Calu3 (cell line): Measurements from ENCODE around the gene GTF2I. TPM values are rescaled to one million over a fixed set of nuclear protein-coding genes. Genes with fewer than 3 reads are reported as not detected.

Source experiments
- BruUV-seq: library from RNA; stranded (reverse); fragments of 400-500 nt; replicated peaks from 2 replicates; lab custom pipeline; 2021; lab: Mats Ljungman, UMichigan
- CTCF ChIA-PET: fragments of 300-600 bp; sonication (Branson Sonifier 250); formaldehyde crosslinking; loops from one replicate; lab custom pipeline; 2022; ENCODE audit warnings: antibody characterized with exemption; lab: Charles Lee
- DNase-seq: peaks from one replicate; pipeline ENCODE4 v3.0.0; 2022
- H3K27ac Mint-ChIP-seq: one replicate; pipeline ENCODE4 v1.8.0; 2022; ENCODE audit warnings: mixed read lengths; ENCODE audit not compliant: unreplicated experiment
- H3K27me3 Mint-ChIP-seq: one replicate; pipeline ENCODE4 v1.8.0; 2022; ENCODE audit warnings: mixed read lengths; ENCODE audit not compliant: unreplicated experiment
- H3K36me3 Mint-ChIP-seq: one replicate; pipeline ENCODE4 v1.8.0; 2022; ENCODE audit warnings: mild to moderate bottlenecking, moderate library complexity, mixed read lengths; ENCODE audit not compliant: insufficient read depth, unreplicated experiment
- H3K4me1 Mint-ChIP-seq: one replicate; pipeline ENCODE4 v1.8.0; 2022; ENCODE audit warnings: mild to moderate bottlenecking, low read depth, mixed read lengths; ENCODE audit not compliant: unreplicated experiment
- H3K4me3 Mint-ChIP-seq: one replicate; pipeline ENCODE4 v1.8.0; 2022; ENCODE audit warnings: mild to moderate bottlenecking, low read depth, moderate library complexity, mixed read lengths; ENCODE audit not compliant: unreplicated experiment
- H3K9me3 Mint-ChIP-seq: one replicate; pipeline ENCODE4 v1.8.0; 2022; ENCODE audit warnings: low read depth, mixed read lengths; ENCODE audit not compliant: unreplicated experiment
- intact Hi-C: fragments of 100-400 bp; cut with micrococcal nuclease; formaldehyde crosslinking; loops from one replicate; pipeline ENCODE4 v1.10.0; 2022; ENCODE audit not compliant: unreplicated experiment
- total RNA-seq: library from RNA; stranded (reverse); gene quantifications from 2 replicates; pipeline ENCODE4 v1.2.3, GENCODE V29; 2022
- TF ChIP-seq, protein P1 (sequence below): fragments of 200-600 bp; IDR thresholded peaks from one replicate; pipeline ENCODE4 v1.8.0; 2022; ENCODE audit warnings: antibody characterized with exemption; ENCODE audit not compliant: unreplicated experiment

Gene GTF2I
- total RNA-seq, 1 experiment from 2014 or later = 175 TPM

- CTCF ChIA-PET = interaction anchor here (0.7 kb wide), 1 partner anchor 133 kb away, joined by 3 read pairs; no protein-coding TSS in a partner anchor
- Mint-ChIP-seq H3K27ac (peak overlapping the region; percentile 16), H3K36me3 (peaks cover 42% of the 10 kb centered on the region), H3K27me3 (no peaks in the 10 kb centered on the region), H3K9me3 (no peaks in the 10 kb centered on the region), H3K4me1 (peaks cover 20% of the 10 kb centered on the region), H3K4me3 (no peak overlapping the region)
- DNase-seq = no peak
- intact Hi-C loops = no loop called here
- no TSS peak for BruUV-seq
- TF ChIP-seq, protein P1, sequence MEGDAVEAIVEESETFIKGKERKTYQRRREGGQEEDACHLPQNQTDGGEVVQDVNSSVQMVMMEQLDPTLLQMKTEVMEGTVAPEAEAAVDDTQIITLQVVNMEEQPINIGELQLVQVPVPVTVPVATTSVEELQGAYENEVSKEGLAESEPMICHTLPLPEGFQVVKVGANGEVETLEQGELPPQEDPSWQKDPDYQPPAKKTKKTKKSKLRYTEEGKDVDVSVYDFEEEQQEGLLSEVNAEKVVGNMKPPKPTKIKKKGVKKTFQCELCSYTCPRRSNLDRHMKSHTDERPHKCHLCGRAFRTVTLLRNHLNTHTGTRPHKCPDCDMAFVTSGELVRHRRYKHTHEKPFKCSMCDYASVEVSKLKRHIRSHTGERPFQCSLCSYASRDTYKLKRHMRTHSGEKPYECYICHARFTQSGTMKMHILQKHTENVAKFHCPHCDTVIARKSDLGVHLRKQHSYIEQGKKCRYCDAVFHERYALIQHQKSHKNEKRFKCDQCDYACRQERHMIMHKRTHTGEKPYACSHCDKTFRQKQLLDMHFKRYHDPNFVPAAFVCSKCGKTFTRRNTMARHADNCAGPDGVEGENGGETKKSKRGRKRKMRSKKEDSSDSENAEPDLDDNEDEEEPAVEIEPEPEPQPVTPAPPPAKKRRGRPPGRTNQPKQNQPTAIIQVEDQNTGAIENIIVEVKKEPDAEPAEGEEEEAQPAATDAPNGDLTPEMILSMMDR = no peak
Measured at GRCh38 chr7:74655324-74655723, 2.2 kb upstream of the GTF2I start.

- TF ChIP-seq, protein P1 = no peak
- CTCF ChIA-PET = interaction anchor here (0.7 kb wide), 1 partner anchor 133 kb away, joined by 3 read pairs; no protein-coding TSS in a partner anchor
- Mint-ChIP-seq H3K36me3 (peaks cover 48% of the 10 kb centered on the region), H3K4me1 (peaks cover 20% of the 10 kb centered on the region), H3K4me3 (peak overlapping the region; percentile 65), H3K27ac (peak overlapping the region; percentile 16), H3K9me3 (no peaks in the 10 kb centered on the region), H3K27me3 (no peaks in the 10 kb centered on the region)
- DNase-seq = no peak
- intact Hi-C loops = loop anchor here (2.0 kb wide), 1 partner anchor 21 kb away; no protein-coding TSS in a partner anchor
- BruUV-seq = no TSS peak
Measured at GRCh38 chr7:74655768-74656440, 1.6 kb upstream of the GTF2I start.

- CTCF ChIA-PET = no interaction called here
- BruUV-seq = no TSS peak
- no peaks in the 10 kb centered on the region for H3K9me3 Mint-ChIP-seq
- TF ChIP-seq, protein P1 = no peak
- intact Hi-C loops = loop anchor here (2.0 kb wide), 1 partner anchor 22 kb away; no protein-coding TSS in a partner anchor
- H3K4me1 Mint-ChIP-seq = peaks cover 24% of the 10 kb centered on the region
- H3K27ac Mint-ChIP-seq = peak overlapping the region; percentile 16
- H3K36me3 Mint-ChIP-seq = peaks cover 51% of the 10 kb centered on the region
- H3K4me3 Mint-ChIP-seq = peak overlapping the region; percentile 65
- peak; percentile 45 for DNase-seq
- no peaks in the 10 kb centered on the region for H3K27me3 Mint-ChIP-seq
Measured at GRCh38 chr7:74656441-74656836, 1.1 kb upstream of the GTF2I start.

DNA sequence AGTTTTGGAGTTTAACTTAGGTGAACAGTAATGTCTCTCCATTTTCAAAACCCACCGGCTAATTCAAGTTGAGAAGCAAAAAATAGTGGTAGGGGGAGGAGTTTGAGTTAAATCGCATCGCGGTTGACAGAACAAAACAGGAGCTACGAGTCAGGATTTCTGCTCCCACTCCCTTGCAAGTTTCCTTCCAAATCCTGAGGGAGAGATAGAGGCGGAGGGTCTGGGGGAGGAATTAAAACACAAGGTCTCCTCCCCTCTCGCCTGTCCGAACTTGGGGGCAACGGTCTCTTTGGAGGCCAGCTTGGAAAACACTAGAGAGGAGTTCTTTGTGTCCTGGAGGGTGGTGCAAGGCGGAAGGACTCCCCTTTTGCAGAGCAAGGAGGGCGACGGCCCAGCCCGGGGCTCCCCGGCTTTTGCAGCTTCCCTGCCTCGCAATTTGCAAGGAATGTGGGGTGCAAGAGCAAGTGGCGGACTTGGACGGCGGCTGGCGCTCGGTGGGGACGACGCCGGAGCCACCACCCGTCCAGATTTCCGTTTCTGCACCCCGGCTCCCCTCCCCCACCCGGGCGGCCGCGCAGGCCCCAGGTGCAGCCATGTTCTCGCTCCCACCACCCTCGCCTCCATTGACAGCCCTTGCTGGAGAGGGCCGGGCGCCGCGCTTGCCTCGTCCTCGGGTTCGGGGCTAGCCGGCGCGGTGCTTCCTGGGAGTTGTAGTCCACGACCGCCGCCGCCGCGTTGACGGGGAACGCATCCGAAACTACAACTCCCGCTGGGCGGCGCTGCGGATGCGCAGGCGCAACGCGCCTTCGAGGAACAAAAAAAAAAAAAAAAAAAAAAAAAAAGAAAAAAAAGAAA lies 454 bp upstream of the GTF2I start:
- H3K4me1 Mint-ChIP-seq = peaks cover 24% of the 10 kb centered on the region
- TF ChIP-seq, protein P1 = no peak
- H3K27me3 Mint-ChIP-seq = no peaks in the 10 kb centered on the region
- peak; percentile 96 for DNase-seq
- no peaks in the 10 kb centered on the region for H3K9me3 Mint-ChIP-seq
- BruUV-seq = no TSS peak
- peaks cover 51% of the 10 kb centered on the region for H3K36me3 Mint-ChIP-seq
- intact Hi-C loops = loop anchor here (2.0 kb wide), 1 partner anchor 22 kb away; no protein-coding TSS in a partner anchor
- CTCF ChIA-PET = no interaction called here
- H3K4me3 Mint-ChIP-seq = peak overlapping the region; percentile 65
- peak overlapping the region; percentile 71 for H3K27ac Mint-ChIP-seq
